GM12878 (cell line): ENCODE results near the gene STAG1.
"Not testable (repeated sequence)": the region's sequence is repeated elsewhere in the genome, so short reads cannot be mapped to it uniquely, and the experiment has no call there.

Experiments
- CHD4 ChIP-seq: fragments of 200-600 bp; sonication (generic); IDR thresholded peaks from 2 replicates; pipeline ENCODE4 v1.6.1; 2016; ENCODE audit warnings: mild to moderate bottlenecking
- DPF2 ChIP-seq: fragments of 450-650 bp; IDR thresholded peaks from 2 replicates; pipeline ENCODE4 v1.6.1; 2017; ENCODE audit warnings: mild to moderate bottlenecking
- JUND ChIP-seq: IDR thresholded peaks from 2 replicates; pipeline ENCODE4 v1.6.1; 2012; ENCODE audit warnings: low read depth, mild to moderate bottlenecking, low read length, improper control_type of control experiment, moderate library complexity
- SPI1 ChIP-seq: IDR thresholded peaks from 2 replicates; pipeline ENCODE4 v1.6.1; 2011; ENCODE audit warnings: low read depth, mild to moderate bottlenecking, low read length, moderate library complexity, borderline replicate concordance; ENCODE audit not compliant: insufficient read depth
- SRF ChIP-seq, 2 experiments: IDR thresholded peaks; 2 replicates each; pipeline ENCODE4 v1.6.1; 2011; ENCODE audit warnings: low read depth in 2 of 2, low read length in 2 of 2, mild to moderate bottlenecking in 1 of 2, moderate library complexity in 1 of 2
- TCF12 ChIP-seq: IDR thresholded peaks from 2 replicates; pipeline ENCODE4 v1.6.1; 2011; ENCODE audit warnings: low read depth, mild to moderate bottlenecking, low read length
- ZZZ3 ChIP-seq: IDR thresholded peaks from 2 replicates; pipeline ENCODE4 v1.6.1; 2011; ENCODE audit warnings: low read depth; ENCODE audit not compliant: control insufficient read depth, insufficient read length
- TF ChIP-seq, protein P1 (sequence below): IDR thresholded peaks from 2 replicates; pipeline ENCODE4 v1.6.1; 2012; ENCODE audit warnings: low read depth, low read length, improper control_type of control experiment
- TF ChIP-seq, protein P2 (sequence below): IDR thresholded peaks from 2 replicates; pipeline ENCODE4 v1.6.1; 2011; ENCODE audit warnings: borderline replicate concordance, low read depth, mild to moderate bottlenecking, moderate library complexity, mixed read lengths, low read length; ENCODE audit not compliant: insufficient read depth; ENCODE audit errors: extremely low read length
- TF ChIP-seq, protein P3 (sequence below): fragments of 450-650 bp; conservative IDR thresholded peaks from 2 replicates; pipeline ENCODE4 v1.6.1; 2017; ENCODE audit warnings: mild to moderate bottlenecking, moderate library complexity
- TF ChIP-seq, protein P4 (sequence below), 3 experiments: IDR thresholded peaks in 2 of 3; conservative IDR thresholded peaks in 1 of 3; 2 replicates each; pipeline ENCODE4 v1.5.1; 2011; ENCODE audit warnings: low read depth in 3 of 3, low read length in 3 of 3, mild to moderate bottlenecking in 3 of 3, control low read depth in 2 of 3, moderate library complexity in 2 of 3, inconsistent platforms in 1 of 3, mixed read lengths in 1 of 3; ENCODE audit not compliant: control insufficient read depth in 2 of 3, insufficient read depth in 1 of 3; ENCODE audit errors: extremely low read depth in 1 of 3
- TF ChIP-seq, protein P5 (sequence below): IDR thresholded peaks from 2 replicates; pipeline ENCODE4 v1.6.1; 2011; ENCODE audit warnings: low read depth, mild to moderate bottlenecking, low read length, moderate library complexity, borderline replicate concordance; ENCODE audit errors: extremely low read depth

DNA sequence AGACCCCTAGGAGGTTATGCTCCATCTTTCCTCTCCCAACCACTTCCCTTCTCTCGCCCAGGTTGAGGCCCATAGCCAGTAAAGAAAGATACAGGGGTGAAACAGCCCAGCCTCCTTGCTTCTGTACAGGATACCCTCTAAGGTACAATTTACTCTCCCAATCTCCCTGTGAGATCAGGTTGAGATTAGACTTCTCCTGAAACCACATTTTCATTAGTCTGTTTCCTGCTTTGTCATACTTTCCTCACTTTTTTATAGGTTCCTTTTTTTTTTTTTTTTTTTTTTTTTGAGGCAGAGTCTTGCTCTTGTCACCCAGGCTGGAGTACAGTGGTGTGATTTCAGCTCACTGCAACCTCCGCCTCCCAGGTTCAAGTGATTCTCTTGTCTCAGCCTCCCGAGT is 277.3 kb downstream of the STAG1 start:
- not testable (repeated sequence) for TF ChIP-seq SPI1; ZZZ3; JUND; TCF12; SRF (IDR thresholded peaks at IDR 0.05; ENCODE audit: low read depth in 2 of 2, low read length in 2 of 2); CHD4; DPF2
- TF ChIP-seq, protein P1, sequence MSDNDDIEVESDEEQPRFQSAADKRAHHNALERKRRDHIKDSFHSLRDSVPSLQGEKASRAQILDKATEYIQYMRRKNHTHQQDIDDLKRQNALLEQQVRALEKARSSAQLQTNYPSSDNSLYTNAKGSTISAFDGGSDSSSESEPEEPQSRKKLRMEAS = not testable (repeated sequence)
- TF ChIP-seq, protein P2, sequence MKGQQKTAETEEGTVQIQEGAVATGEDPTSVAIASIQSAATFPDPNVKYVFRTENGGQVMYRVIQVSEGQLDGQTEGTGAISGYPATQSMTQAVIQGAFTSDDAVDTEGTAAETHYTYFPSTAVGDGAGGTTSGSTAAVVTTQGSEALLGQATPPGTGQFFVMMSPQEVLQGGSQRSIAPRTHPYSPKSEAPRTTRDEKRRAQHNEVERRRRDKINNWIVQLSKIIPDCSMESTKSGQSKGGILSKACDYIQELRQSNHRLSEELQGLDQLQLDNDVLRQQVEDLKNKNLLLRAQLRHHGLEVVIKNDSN = not testable (repeated sequence)
- TF ChIP-seq, protein P3, sequence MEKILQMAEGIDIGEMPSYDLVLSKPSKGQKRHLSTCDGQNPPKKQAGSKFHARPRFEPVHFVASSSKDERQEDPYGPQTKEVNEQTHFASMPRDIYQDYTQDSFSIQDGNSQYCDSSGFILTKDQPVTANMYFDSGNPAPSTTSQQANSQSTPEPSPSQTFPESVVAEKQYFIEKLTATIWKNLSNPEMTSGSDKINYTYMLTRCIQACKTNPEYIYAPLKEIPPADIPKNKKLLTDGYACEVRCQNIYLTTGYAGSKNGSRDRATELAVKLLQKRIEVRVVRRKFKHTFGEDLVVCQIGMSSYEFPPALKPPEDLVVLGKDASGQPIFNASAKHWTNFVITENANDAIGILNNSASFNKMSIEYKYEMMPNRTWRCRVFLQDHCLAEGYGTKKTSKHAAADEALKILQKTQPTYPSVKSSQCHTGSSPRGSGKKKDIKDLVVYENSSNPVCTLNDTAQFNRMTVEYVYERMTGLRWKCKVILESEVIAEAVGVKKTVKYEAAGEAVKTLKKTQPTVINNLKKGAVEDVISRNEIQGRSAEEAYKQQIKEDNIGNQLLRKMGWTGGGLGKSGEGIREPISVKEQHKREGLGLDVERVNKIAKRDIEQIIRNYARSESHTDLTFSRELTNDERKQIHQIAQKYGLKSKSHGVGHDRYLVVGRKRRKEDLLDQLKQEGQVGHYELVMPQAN = not testable (repeated sequence)
- TF ChIP-seq, protein P4, sequence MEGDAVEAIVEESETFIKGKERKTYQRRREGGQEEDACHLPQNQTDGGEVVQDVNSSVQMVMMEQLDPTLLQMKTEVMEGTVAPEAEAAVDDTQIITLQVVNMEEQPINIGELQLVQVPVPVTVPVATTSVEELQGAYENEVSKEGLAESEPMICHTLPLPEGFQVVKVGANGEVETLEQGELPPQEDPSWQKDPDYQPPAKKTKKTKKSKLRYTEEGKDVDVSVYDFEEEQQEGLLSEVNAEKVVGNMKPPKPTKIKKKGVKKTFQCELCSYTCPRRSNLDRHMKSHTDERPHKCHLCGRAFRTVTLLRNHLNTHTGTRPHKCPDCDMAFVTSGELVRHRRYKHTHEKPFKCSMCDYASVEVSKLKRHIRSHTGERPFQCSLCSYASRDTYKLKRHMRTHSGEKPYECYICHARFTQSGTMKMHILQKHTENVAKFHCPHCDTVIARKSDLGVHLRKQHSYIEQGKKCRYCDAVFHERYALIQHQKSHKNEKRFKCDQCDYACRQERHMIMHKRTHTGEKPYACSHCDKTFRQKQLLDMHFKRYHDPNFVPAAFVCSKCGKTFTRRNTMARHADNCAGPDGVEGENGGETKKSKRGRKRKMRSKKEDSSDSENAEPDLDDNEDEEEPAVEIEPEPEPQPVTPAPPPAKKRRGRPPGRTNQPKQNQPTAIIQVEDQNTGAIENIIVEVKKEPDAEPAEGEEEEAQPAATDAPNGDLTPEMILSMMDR (IDR thresholded peaks at IDR 0.05 in 2 of 3, conservative IDR thresholded peaks at IDR 0.05 in 1 of 3; ENCODE audit: control insufficient read depth in 2 of 3, extremely low read depth in 1 of 3, insufficient read depth in 1 of 3, low read depth in 3 of 3, low read length in 3 of 3) = not testable (repeated sequence)
- TF ChIP-seq, protein P5, sequence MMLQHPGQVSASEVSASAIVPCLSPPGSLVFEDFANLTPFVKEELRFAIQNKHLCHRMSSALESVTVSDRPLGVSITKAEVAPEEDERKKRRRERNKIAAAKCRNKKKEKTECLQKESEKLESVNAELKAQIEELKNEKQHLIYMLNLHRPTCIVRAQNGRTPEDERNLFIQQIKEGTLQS = not testable (repeated sequence)
